ENCODE measurements around the gene MNT. TPM values are rescaled to one million over a fixed set of nuclear protein-coding genes. Genes with fewer than 3 reads are reported as not detected.

Gene MNT
- total and polyA plus RNA-seq, 2 of the 8 experiments (the other 6 are each of a cell fraction or from before 2014, with no cell fraction given), result 5.0 to 17.3 TPM

DNA sequence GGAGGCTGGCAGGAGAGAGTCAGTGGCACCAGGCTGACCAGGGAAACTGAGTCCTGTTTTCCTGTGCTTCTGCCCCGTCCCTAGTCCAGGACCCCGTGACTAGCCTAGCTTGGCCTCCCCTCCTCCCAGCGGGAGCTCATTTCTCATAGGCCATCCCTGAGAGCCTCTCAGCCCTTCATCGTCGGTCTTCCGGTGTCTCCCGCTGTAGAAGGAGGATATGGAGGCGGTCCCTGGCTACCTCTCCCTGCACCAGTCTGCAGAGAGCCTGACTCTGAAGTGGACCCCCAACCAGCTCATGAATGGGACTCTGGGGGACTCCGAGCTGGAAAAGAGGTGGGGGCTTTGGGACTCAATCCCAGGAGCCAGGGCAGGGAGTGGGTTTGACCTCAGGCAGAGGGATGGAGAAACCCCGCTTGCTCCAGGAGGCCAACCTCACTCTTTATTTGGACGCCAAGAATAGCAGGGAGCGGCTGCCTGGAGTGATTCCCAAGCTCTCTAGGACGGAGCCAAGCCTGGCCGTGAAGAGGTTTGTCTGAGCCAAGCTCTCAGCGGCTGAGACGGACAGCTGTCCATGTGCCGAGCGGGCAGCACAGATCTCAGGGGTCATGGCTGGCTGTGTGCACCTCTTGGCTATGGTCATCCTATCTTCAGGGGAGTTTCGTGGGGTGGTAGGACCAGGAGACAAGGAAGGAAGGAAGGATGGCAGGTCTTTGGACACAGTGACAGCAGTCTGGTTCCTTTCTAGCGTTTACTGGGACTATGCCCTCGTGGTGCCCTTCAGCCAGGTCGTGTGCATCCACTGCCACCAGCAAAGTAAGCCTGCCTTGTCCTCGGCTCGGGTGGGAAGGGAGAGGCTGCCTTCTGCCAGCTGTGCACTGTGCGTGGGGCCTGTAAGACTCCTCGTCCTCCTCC lies 36.8 kb downstream of the MNT start:
- Histone ChIP-seq H3K23ac (ENCODE audit: insufficient read length) (no peak overlapping the region), H3K9ac (replicated peaks in 1 of 4; ENCODE audit: extremely low read depth in 1 of 4, low read depth in 3 of 4, low read length in 3 of 4) (no peak overlapping the region), H3K27me3 (replicated peaks in 1 of 4; ENCODE audit: control insufficient read depth in 3 of 4, extremely low read depth in 1 of 4, insufficient read depth in 3 of 4, low read length in 3 of 4) (no peaks in the 10 kb centered on the region), H3K79me1 (ENCODE audit: low read depth, low read length) (no peaks in the 10 kb centered on the region), H4K5ac (ENCODE audit: insufficient read length, low read depth, low read length) (no peak overlapping the region), H4K8ac (ENCODE audit: extremely low read depth, insufficient read depth, low read length) (no peak overlapping the region), H4K91ac (replicated peaks; ENCODE audit: insufficient read length, low read length) (no peak overlapping the region), H2AK5ac (ENCODE audit: low read depth, low read length) (no peak overlapping the region), H3K79me2 (ENCODE audit: control insufficient read depth in 1 of 2, insufficient read depth in 2 of 2, low read length in 2 of 2) (no peaks in the 10 kb centered on the region), H4K20me1 (replicated peaks in 1 of 2; ENCODE audit: control insufficient read depth in 1 of 2, insufficient read depth in 2 of 2, low read length in 2 of 2) (peaks cover 2% of the 10 kb centered on the region in 2 experiments), H2BK20ac (ENCODE audit: low read length) (no peak overlapping the region), H3K36me3 (ENCODE audit: control insufficient read depth in 2 of 4, insufficient read depth in 4 of 4, low read length in 3 of 4) (peaks cover 0 to 10% (median 6%) of the 10 kb centered on the region in 4 experiments; a peak in 4 of 8 replicates), H2AFZ (ENCODE audit: low read length) (no peak overlapping the region), H3K23me2 (ENCODE audit: low read depth, low read length) (no peaks in the 10 kb centered on the region), H2BK15ac (ENCODE audit: low read length) (no peak overlapping the region), H2BK12ac (ENCODE audit: low read depth, low read length) (no peak overlapping the region), H3K4me1 (replicated peaks in 1 of 4; ENCODE audit: control insufficient read depth in 3 of 4, insufficient read depth in 4 of 4, low read length in 3 of 4) (peaks cover 0 to 2% (median 0%) of the 10 kb centered on the region in 4 experiments; a peak in 3 of 7 replicates), H2BK120ac (replicated peaks; ENCODE audit: low read depth, low read length) (no peak overlapping the region), H3K9me3 (ENCODE audit: insufficient read depth in 2 of 2, low read depth in 1 of 2, low read length in 1 of 2) (no peaks in the 10 kb centered on the region), H3K27ac (ENCODE audit: low read depth, low read length) (no peak overlapping the region), H2BK5ac (ENCODE audit: low read depth, low read length) (no peak overlapping the region), H3K14ac (ENCODE audit: insufficient read length) (no peak overlapping the region), H3K4ac (replicated peaks; ENCODE audit: insufficient read length, low read depth, low read length) (no peak overlapping the region), H3K4me2 (ENCODE audit: insufficient read depth in 1 of 2, low read depth in 2 of 2, low read length in 2 of 2) (no peak overlapping the region), H3K18ac (ENCODE audit: extremely low read depth, low read length) (no peak overlapping the region), H3K56ac (replicated peaks; ENCODE audit: insufficient read length, low read depth, low read length) (no peak overlapping the region), H3K4me3 (ENCODE audit: extremely low read depth in 1 of 4, insufficient read depth in 2 of 4, low read depth in 3 of 4, low read length in 4 of 4) (no peak overlapping the region)
- DNase-seq (ENCODE audit: low read depth in 1 of 2, low spot score in 2 of 2) (no peak), FAIRE-seq (no peak)
- ChIA-PET POLR2A (ENCODE audit: partially characterized antibody) (interaction anchor here (0.8 to 1.5 kb wide), 5 partner anchors 9 to 19 kb away, joined by 3 read pairs; no protein-coding TSS in a partner anchor), CTCF (ENCODE audit: partially characterized antibody) (interaction anchor here (0.6 to 13.4 kb wide), 8 partner anchors 12 to 119 kb away, joined by 3 to 209 read pairs (median 4); no protein-coding TSS in a partner anchor)
- 85% methylated on average over 25 of the region's 26 CpGs; no CpG with 5 or more reads in 1 of the 2 experiments for WGBS, 2 experiments (ENCODE audit: extremely low coverage in 1 of 2, insufficient coverage in 1 of 2, insufficient read length in 1 of 2, insufficient replicate concordance in 2 of 2, low coverage in 1 of 2, low lambda C conversion rate in 2 of 2, missing lambda C conversion rate in 1 of 2)
- TF ChIP-seq NRF1 (IDR thresholded peaks at IDR 0.05; ENCODE audit: low read depth, low read length) (no peak), ASH2L (IDR thresholded peaks at IDR 0.05; ENCODE audit: low read length) (no peak), EP300 (IDR thresholded peaks at IDR 0.05; ENCODE audit: borderline replicate concordance in 1 of 2, low read depth in 2 of 2, low read length in 2 of 2) (no peak)
